Tibial nerve (tissue), 4 donors: Measurements from ENCODE around the gene PPAT. TPM values are rescaled to one million over a fixed set of nuclear protein-coding genes. Genes with fewer than 3 reads are reported as not detected.
A peak's percentile ranks its signal among the peaks of the same experiment; 100 is the strongest.

Source experiments
- DNase-seq, 2 donors: peaks; one replicate each; pipeline ENCODE4 v3.0.0-alpha.2; 2019; ENCODE audit warnings: low spot score in 2 of 2
- H3K27ac ChIP-seq, 4 donors: fragments of 200-600 bp; sonication (generic) in 3 of 4; one replicate each; pipeline ENCODE4 v1.5.1; 2017 to 2019; ENCODE audit warnings: mild to moderate bottlenecking in 1 of 4
- H3K27me3 ChIP-seq, 2 donors: fragments of 200-600 bp; sonication (generic) in 1 of 2; one replicate each; pipeline versions ENCODE4 v1.5.1 to v1.6.0; 2017 to 2019
- H3K36me3 ChIP-seq, 3 donors: fragments of 200-600 bp; sonication (generic); one replicate each; pipeline ENCODE4 v1.5.1; 2018 to 2019
- H3K4me1 ChIP-seq, 4 donors: fragments of 200-600 bp; sonication (generic) in 3 of 4; one replicate each; pipeline ENCODE4 v1.5.1; 2017 to 2019
- H3K4me3 ChIP-seq, 4 donors: fragments of 200-600 bp; sonication (generic) in 3 of 4; one replicate each; pipeline ENCODE4 v1.5.1; 2017 to 2019; ENCODE audit warnings: mild to moderate bottlenecking in 1 of 4, moderate library complexity in 1 of 4
- H3K9me3 ChIP-seq, 4 donors: fragments of 200-600 bp; sonication (generic) in 3 of 4; one replicate each; pipeline ENCODE4 v1.5.1; 2017 to 2019
- EP300 ChIP-seq, 2 donors: sonication (generic); formaldehyde crosslinking; IDR thresholded peaks; one replicate each; pipeline ENCODE4 v1.6.1; 2017; ENCODE audit warnings: antibody characterized with exemption in 2 of 2, mild to moderate bottlenecking in 1 of 2
- POLR2A ChIP-seq, 2 donors: fragments of 450-650 bp; IDR thresholded peaks; one replicate each; pipeline ENCODE4 v1.6.1; 2017; ENCODE audit warnings: antibody characterized with exemption in 2 of 2, mild to moderate bottlenecking in 2 of 2, moderate library complexity in 2 of 2
- WGBS, 2 donors: methylation state at CpG; one replicate each; pipeline ENCODE4 v1.1.5; 2018; 5-methylcytosine and 5-hydroxymethylcytosine counted together
- total RNA-seq, 4 donors: library from RNA; depleted of rRNA; stranded (reverse); fragments of >200 nt; gene quantifications; one replicate each; pipeline ENCODE4 v1.1.0, GENCODE V29; 2016
- TF ChIP-seq, protein P1 (sequence below), 5 experiments: fragments of 200-600 bp in 3 of 5; fragments of 450-650 bp in 2 of 5; sonication (generic) in 3 of 5; IDR thresholded peaks; one replicate each; pipeline ENCODE4 v1.5.1; 2016 to 2019; ENCODE audit warnings: antibody characterized with exemption in 5 of 5, mild to moderate bottlenecking in 3 of 5, moderate library complexity in 2 of 5

Gene PPAT
- total RNA-seq, 4 donors from 2014 or later: 2.2 to 7.8 (median 3.8) TPM

DNA sequence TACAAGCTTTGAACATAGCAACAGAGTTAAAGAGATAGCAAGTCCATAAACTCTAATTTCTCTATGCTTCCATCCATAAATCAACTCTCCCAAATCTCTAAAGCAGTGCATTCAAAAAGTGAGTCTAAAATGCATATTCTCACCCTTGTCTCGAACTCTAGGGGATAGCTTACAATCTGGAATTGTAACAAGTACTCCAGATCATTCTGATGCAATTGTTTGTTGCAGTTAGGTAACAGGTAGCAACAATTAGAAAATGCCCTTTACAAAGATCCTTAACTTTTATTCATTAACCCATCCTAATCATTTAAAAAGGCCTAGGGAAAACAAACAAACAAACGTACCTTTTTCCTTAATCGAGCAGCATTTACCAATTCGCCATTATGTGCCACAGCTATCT, 29.3 kb downstream of the PPAT start:
- no peaks in the 10 kb centered on the region for H3K9me3 ChIP-seq
- 94 to 96% methylated on average over 4 of the region's 4 CpGs for WGBS, 2 donors
- peaks cover 0 to 18% (median 4%) of the 10 kb centered on the region in 4 donors for H3K4me1 ChIP-seq

DNA sequence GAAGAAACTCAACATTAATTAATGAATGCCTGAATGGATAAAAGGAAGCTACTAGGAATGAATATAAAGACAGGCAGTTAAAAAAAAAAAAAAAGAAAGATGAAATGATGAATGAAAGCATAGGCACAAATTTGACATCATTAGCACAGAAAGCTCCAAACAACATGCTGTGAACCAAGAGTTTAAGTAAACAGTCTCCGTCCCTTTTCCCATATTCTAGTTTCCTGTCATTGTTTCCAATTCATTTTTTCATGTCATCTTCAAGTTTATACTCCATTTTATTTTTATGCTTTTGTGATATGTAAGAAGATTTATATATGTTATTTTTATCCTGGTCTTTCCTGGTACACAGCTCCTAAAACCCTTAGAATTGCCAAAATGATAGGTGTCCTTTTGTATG, 30.4 kb downstream of the PPAT start:
- no peaks in the 10 kb centered on the region for H3K9me3 ChIP-seq
- H3K4me3 ChIP-seq: no peak overlapping the region
- peaks cover 0 to 8% (median 4%) of the 10 kb centered on the region in 4 donors for H3K4me1 ChIP-seq
- TF ChIP-seq POLR2A (IDR thresholded peaks at IDR 0.05) (no peak), EP300 (IDR thresholded peaks at IDR 0.05) (no peak)
- TF ChIP-seq, protein P1, sequence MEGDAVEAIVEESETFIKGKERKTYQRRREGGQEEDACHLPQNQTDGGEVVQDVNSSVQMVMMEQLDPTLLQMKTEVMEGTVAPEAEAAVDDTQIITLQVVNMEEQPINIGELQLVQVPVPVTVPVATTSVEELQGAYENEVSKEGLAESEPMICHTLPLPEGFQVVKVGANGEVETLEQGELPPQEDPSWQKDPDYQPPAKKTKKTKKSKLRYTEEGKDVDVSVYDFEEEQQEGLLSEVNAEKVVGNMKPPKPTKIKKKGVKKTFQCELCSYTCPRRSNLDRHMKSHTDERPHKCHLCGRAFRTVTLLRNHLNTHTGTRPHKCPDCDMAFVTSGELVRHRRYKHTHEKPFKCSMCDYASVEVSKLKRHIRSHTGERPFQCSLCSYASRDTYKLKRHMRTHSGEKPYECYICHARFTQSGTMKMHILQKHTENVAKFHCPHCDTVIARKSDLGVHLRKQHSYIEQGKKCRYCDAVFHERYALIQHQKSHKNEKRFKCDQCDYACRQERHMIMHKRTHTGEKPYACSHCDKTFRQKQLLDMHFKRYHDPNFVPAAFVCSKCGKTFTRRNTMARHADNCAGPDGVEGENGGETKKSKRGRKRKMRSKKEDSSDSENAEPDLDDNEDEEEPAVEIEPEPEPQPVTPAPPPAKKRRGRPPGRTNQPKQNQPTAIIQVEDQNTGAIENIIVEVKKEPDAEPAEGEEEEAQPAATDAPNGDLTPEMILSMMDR (IDR thresholded peaks at IDR 0.05): no peak
- 83 to 85% methylated on average over 1 of the region's 1 CpG for WGBS, 2 donors
- peaks cover 0 to 29% (median 0%) of the 10 kb centered on the region in 3 donors for H3K36me3 ChIP-seq
- no peak overlapping the region for H3K27ac ChIP-seq
- DNase-seq: no peak
- H3K27me3 ChIP-seq: no peaks in the 10 kb centered on the region

More for the DNA sequence above, 29.3 kb downstream of the PPAT start:
- Histone ChIP-seq H3K27me3 (no peaks in the 10 kb centered on the region), H3K36me3 (peaks cover 0 to 17% (median 0%) of the 10 kb centered on the region in 3 donors), H3K4me3 (no peak overlapping the region), H3K27ac (no peak overlapping the region)
- no peak for DNase-seq
- TF ChIP-seq, protein P1 (IDR thresholded peaks at IDR 0.05): no peak
- TF ChIP-seq POLR2A (IDR thresholded peaks at IDR 0.05) (no peak), EP300 (IDR thresholded peaks at IDR 0.05) (no peak)

DNA sequence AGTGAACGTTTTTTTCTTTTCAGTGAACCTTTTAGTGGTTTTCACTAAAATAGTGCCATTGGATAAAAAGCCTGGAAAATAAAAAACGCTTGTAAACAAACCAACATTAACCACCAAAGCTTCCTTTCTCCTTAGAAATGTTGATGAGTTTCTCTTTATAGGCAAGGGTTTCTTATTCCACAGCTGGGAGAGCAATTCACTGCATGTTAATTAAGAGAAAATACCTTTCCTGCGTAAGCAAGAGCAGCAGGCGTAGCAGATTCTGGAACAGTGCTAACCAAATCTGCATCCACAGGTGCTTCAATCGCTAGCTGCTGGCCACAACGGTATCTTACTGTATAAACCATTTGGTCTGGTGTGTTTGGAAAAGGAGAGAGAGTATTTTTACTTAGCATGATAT, 34.9 kb downstream of the PPAT start:
- H3K9me3 ChIP-seq: no peaks in the 10 kb centered on the region
- DNase-seq: no peak
- H3K4me1 ChIP-seq: no peaks in the 10 kb centered on the region
- no peaks in the 10 kb centered on the region for H3K27me3 ChIP-seq
- H3K27ac ChIP-seq: no peak overlapping the region
- no peak overlapping the region for H3K4me3 ChIP-seq
- WGBS, 2 donors: 78 to 83% methylated on average over 6 of the region's 6 CpGs
- peaks cover 0 to 41% (median 0%) of the 10 kb centered on the region in 3 donors for H3K36me3 ChIP-seq
- TF ChIP-seq, protein P1 (IDR thresholded peaks at IDR 0.05): no peak
- TF ChIP-seq POLR2A (IDR thresholded peaks at IDR 0.05) (no peak), EP300 (IDR thresholded peaks at IDR 0.05) (no peak)

DNA sequence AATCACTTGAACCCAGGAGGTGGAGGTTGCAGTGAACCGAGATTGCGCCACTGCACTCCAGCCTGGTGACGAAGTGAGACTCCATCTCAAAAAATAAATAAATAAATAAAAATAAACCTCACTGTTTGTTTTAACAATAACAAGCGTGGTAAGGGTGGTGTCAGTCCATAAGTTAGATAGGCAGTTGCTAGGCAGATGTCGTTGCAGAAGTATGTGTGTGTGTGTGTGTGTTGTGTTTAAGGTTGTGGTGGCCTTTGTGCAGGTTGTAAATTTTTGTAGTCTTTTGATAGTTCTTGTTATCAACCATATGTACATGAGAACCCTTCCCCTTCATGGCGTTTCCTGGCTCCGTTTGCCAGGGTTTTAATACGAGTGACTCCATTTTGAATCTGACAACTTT, 44.1 kb downstream of the PPAT start:
- TF ChIP-seq, protein P1 (IDR thresholded peaks at IDR 0.05): no peak
- TF ChIP-seq EP300 (IDR thresholded peaks at IDR 0.05): no peak
- TF ChIP-seq POLR2A (IDR thresholded peaks at IDR 0.05): no peak
- H3K27ac ChIP-seq: no peak overlapping the region
- peaks cover 0 to 6% (median 0%) of the 10 kb centered on the region in 3 donors for H3K36me3 ChIP-seq
- H3K27me3 ChIP-seq: no peaks in the 10 kb centered on the region
- H3K9me3 ChIP-seq: no peaks in the 10 kb centered on the region
- H3K4me1 ChIP-seq: peaks cover 0 to 27% (median 10%) of the 10 kb centered on the region in 4 donors
- DNase-seq: no peak
- 94 to 96% methylated on average over 8 of the region's 8 CpGs for WGBS, 2 donors
- H3K4me3 ChIP-seq: no peak overlapping the region

DNA sequence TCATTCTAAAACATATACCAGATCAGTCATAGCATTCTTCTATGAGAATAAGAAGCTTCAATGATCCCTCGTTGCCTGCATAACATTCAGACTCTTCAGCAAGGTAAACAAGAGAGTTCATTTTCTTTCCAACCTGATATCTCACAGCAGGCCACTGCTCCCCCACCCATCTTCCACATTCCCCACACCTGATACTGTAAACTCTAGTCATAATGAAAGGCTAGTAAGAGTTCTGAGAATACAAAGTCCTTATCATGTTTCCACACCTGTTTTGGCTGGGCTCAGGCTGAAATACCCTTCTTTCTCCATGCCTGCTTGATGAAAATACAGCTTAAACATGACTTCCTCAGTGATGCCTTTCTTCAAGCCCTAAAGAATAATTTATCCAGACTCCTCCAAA, 45.9 kb downstream of the PPAT start:
- peaks cover 0 to 42% (median 11%) of the 10 kb centered on the region in 4 donors for H3K4me1 ChIP-seq
- TF ChIP-seq POLR2A (IDR thresholded peaks at IDR 0.05): no peak

DNA sequence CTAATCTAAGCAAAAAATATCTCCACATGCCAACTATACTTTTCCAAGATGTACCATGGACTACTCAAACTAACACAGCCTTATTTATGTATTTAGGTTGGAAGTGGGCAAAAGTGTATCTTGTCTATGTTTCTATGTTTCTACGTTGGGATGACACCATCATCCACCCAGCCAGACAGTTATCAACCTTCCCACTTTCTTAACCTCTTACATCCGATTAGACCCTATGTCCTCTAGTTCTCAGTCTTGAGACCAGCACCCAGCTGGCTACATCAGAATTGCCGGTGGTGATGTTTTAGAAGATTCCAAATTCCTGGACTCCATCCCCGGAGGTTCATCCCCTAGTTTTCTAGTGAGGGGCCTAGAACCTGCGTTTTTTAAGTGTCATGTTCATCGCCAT, 47.1 kb downstream of the PPAT start:
- H3K27me3 ChIP-seq: no peaks in the 10 kb centered on the region
- H3K27ac ChIP-seq: peak overlapping the region; percentile 84 to 96 (median 92)
- peaks cover 0 to 43% (median 11%) of the 10 kb centered on the region in 4 donors for H3K4me1 ChIP-seq
- no peaks in the 10 kb centered on the region for H3K36me3 ChIP-seq
- DNase-seq: no peak
- H3K4me3 ChIP-seq: peak overlapping the region; percentile 54 to 84 (median 60)
- WGBS, 2 donors: 25 to 27% methylated on average over 6 of the region's 6 CpGs
- no peaks in the 10 kb centered on the region for H3K9me3 ChIP-seq
- TF ChIP-seq EP300 (IDR thresholded peaks at IDR 0.05): no peak
- no peak for TF ChIP-seq POLR2A (IDR thresholded peaks at IDR 0.05)
- TF ChIP-seq, protein P1 (IDR thresholded peaks at IDR 0.05): no peak

More for the DNA sequence above, 45.9 kb downstream of the PPAT start:
- Histone ChIP-seq H3K9me3 (no peaks in the 10 kb centered on the region), H3K27me3 (no peaks in the 10 kb centered on the region), H3K4me3 (no peak overlapping the region), H3K36me3 (no peaks in the 10 kb centered on the region), H3K27ac (no peak overlapping the region)
- DNase-seq: no peak
- WGBS, 2 donors: 54 to 62% methylated on average over 1 of the region's 1 CpG
